HG03159 (cell line): ENCODE measurements around the gene KIF4A.
"Not testable (repeated sequence)": the region's sequence is repeated elsewhere in the genome, so short reads cannot be mapped to it uniquely, and the experiment has no call there.

Experiments
- ATAC-seq: cut with Tn5 transposase; IDR thresholded peaks from one replicate; pipeline ENCODE4 v1.9.1; 2021; ENCODE audit warnings: mild to moderate bottlenecking, moderate library complexity; ENCODE audit not compliant: unreplicated experiment

KIF4A gene

DNA sequence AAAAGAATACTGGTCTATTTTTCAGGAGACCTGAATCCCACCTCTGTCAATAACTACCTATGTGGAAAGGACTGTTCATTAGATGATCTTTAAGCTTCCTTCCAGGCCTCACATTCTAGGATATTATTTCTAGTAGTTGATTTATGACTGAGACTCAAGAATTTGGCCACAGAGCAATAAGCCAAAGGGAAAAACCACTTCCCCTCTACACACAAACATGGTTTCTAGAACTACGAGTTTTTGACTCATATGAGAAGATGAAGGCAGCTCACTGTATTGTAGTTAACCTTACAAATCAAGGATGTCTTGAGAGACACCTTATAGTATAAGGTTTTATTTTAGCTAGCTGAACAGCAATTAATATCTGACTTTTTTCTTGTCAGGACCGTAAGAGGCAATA, 96.3 kb downstream of the KIF4A start:
- ATAC-seq: no peak

DNA sequence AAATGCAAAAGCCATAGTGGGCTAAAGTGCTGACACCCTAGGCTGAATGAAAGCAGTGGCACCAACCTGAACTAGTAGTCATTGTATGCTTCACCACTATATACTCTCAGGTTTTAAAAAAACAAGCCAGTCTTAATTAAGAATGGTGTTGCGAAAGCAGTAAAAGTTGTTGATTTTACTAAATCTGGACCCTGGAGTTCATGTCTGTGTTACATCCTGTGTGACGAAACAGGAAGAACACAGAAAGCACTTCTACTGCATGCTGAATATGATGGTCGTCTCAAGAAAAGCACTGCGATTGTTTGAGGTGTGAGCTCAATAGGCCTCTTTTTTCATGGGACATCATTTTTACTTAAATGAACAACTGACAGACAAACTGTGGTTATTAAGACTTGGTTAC, 109.0 kb downstream of the KIF4A start:
- ATAC-seq: no peak

DNA sequence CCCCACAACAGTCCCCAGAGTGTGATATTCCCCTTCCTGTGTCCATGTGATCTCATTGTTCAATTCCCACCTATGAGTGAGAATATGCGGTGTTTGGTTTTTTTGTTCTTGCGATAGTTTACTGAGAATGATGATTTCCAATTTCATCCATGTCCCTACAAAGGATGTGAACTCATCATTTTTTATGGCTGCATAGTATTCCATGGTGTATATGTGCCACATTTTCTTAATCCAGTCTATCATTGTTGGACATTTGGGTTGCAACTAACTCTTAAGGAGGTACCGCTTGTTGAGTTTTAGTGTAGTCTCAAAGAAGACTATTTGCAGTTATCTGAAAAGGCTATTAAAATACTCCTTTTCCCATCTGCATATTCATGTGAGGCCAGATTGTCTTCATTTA, 110.3 kb downstream of the KIF4A start:
- not testable (repeated sequence) for ATAC-seq

DNA sequence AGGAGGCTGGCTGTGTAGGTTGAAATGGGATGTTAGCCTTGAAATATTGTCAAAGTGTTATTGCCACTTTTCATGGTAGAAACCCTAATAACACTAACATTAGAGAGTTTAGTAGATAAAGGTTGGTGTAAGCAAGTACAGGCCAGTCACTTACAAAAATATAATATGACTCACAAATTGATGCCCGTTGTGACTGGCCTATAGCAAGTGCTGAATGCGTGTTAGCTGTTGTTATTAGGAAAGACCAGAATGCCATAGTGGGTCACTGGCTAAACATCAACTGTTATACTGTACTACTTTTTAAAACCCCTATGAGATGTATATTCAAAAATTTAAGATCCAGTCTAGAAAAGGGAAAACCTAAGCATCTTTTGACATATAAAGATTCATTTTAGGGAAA, 112.8 kb downstream of the KIF4A start:
- ATAC-seq: no peak

DNA sequence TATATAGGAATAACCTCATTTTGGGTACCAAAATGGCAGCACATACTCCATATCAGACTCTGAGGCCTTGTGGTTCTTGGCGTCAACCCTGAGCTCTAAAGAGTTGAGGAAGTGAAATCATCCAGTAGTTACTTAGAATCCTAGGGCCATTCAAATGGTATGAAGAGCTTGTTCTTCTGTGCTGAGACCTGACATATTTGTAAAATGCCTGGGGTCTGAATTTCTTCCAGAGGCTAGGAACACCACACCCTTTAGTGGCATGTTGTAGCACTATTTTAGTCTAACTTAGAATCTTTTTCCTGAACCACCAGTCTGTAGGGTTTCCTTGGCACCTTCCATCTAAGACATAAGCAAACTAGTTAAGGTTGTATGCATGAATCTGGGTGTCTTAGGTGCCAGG, 115.1 kb downstream of the KIF4A start:
- no peak for ATAC-seq

DNA sequence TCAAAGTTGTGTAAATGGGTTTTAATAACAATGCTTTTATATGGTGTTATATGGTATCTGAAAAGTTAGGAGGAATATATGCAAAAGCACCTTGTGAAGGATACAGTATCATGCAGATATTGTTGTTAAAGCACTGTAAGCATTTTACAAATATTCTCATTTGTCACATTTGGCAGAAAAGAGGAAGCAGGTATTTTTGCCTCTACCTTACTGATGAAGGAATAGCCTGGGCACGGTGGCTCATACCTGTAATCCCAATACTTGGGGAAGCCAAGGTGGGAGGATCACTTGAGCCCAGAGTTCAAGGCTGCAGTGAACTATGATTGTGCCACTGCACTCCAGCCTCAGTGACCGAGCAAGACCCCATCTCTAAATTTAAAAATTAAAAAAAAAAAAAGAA, 121.0 kb downstream of the KIF4A start:
- ATAC-seq: no peak

DNA sequence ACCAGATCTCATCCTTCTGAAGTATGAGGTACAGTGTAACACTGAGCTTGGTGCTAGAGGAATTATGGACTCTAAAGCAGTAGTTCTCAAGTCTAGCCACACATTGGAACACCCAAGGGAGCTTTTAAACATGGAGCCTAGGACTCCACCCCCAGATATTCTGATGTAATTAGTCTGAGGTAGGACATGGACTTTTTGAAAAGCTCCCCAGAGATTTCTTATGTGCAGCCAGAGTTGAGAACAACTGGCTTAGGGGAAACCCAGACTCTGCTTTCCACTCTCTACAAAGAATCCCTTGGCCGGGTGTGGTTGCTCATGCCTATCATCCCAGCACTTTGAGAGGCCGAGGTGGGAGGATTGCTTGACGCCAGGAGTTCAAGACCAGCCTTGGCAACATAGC, 121.6 kb downstream of the KIF4A start:
- no peak for ATAC-seq

DNA sequence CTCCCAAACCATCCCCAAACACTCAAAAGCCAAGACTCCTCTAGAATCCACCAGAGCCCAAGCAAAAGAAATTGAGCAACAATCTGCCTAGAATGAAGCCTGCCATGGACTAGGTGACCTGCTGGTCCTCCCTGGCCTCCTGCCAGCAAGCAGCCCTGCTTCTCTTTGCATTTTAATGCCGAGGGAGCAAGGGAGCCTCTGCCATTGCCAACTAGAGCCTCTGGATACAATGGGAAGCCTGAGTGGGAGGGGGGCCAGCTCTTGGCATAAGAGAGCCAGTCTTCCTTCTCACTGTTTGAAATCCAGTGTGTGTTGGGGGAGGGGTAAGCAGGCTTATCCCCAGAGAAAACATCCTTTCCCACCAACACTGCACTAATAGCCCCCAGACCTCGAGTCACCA, 131.7 kb downstream of the KIF4A start:
- ATAC-seq: no peak

DNA sequence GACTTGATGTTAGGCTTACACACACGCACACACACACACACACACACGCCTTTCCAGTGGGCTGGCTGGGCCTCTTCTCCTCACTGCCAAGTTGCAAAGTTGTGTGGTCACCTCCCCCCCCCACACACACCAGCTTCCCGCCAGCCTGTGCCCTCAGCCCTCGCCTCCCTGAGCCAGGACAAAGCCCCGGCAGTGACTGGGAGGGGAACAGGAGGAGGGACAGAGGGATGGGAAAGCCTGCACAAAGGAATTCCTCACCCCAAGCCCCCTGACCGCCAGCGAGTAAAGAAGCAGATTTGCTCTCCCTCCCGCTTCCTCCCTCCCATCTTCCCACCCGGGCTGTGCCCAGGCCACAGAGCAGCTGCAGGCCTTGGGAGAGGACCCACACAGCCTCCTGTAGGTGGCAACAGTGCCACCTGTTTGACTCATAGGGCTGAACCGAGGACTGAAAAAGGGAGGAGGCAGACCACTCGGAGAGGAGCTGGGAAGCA, 133.0 kb downstream of the KIF4A start, which contains the start of gene GDPD2:
Gene GDPD2 (plus strand): TSS at position 464 of the 491 bp plus-strand sequence. CDS start 1,671 bp downstream, outside the sequence.
- no peak for ATAC-seq

DNA sequence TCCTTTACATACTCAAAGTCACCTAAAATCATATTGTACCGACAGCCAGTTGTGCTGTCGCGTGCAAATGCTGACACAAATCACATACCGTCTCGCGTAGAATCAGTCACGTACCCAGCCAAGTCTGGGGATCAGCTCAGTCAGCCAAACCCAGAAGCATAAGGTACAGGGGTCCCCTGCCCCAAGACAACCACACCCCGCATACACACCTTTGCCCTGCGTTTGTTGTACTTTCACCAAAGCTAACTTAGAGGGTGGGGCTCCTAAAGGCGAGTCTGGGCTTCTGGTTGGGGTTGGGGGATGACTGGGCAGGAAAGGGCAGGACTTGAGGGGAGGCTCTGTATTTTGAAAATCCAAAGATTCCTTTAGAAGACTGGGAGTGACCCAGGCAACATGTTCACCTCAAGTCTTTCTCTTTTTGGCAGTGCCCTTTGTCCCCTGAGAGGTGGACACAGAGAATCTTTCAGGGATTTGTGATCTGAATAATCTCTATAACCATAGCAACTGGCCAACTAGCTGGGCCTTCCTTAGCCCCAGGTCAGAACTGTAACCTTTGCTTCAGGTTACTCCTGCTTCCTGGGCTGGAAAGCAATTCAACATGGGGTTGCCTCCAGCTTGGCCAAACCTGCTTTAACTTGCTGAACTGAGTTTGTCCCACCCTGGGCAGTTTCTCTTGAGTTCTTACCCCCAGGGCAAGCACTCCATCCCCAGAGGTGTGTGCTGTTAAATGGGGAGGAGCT, 134.2 kb downstream of the KIF4A start:
- no peak for ATAC-seq

DNA sequence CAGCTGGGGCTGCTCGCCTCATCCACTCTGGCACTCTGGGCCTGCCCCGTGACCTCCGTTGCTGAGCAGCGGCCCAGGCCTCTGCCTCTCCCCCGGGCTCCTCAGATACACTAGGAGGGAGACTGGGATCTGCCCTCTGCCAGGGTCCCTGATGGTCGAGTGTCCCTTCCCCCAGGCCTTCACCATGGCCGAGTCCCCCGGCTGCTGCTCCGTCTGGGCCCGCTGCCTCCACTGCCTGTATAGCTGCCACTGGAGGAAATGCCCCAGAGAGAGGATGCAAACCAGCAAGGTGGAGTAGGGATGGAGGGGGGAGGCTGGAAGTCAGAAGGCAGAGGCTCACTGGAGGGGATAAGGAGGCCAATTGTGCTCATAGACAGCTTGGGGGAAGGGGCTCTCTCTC, 134.9 kb downstream of the KIF4A start:
- ATAC-seq: no peak

DNA sequence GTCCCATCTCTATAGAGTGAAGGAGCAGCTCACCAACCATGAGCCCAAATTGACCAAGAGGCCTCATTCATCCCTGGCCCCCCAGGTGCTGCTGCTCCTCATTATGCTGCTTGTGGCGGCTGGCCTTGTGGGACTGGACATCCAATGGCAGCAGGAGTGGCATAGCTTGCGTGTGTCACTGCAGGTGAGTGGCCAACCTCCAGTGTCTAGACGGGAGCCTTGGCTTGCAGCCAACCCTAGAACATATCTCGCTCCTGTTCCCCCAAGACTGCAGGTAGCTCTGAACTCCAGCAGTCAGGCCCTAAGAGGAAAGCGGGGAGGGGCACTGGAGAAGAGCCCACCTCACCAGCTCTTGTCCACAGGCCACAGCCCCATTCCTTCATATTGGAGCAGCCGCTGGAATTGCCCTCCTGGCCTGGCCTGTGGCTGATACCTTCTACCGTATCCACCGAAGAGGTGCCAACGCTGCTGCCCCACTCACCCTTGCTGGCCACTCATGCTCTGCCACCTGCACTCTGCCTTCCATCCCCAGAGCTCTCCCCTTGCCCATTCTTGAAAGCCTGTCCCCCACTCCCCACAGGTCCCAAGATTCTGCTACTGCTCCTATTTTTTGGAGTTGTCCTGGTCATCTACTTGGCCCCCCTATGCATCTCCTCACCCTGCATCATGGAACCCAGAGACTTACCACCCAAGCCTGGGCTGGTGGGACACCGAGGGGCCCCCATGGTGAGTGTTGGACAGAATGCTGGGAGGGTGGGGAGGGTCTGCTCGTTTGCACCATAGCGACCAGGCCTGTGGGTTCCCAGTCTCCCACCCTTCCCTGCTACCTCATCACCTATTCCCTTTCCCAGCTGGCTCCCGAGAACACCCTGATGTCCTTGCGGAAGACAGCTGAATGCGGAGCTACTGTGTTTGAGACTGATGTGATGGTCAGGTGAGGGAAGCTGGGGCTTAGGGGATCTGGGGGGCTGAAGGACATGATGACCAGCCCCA, 136.7 kb downstream of the KIF4A start:
- no peak for ATAC-seq

DNA sequence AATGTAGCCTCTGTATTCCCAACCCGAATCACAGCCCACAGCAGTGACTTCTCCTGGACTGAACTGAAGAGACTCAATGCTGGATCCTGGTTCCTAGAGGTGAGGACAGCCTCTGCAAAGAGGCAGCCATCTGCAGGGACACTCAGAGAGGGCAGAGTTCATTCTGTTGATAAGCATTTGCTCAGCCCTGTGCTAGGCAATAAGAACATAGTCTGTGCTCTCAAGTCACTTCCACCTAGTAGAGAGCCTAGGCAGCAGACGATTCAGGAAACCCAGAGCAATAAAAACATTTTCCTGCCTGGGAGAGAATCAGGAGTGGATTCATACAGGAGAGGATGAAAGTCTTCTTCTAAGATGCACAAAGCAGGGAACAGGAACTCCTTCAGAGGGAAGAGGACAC, 137.5 kb downstream of the KIF4A start:
- no peak for ATAC-seq

DNA sequence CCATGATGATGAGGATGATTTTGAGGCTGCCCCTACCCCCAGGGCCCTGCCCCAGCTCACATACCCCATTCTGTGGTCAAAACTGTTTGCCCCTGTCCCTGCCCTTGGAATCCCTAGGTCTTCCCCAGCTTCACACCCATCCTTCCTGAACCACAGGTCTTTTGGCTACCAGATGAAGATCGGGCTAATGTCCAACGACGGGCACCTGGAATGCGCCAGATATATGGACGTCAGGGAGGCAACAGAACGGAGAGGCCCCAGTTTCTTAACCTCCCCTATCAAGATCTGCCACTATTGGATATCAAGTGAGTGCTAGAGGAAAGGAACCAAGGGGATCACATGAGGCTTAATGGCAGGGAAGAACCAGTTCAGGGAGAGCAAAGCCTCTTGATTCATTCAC, 139.9 kb downstream of the KIF4A start:
- ATAC-seq: no peak

DNA sequence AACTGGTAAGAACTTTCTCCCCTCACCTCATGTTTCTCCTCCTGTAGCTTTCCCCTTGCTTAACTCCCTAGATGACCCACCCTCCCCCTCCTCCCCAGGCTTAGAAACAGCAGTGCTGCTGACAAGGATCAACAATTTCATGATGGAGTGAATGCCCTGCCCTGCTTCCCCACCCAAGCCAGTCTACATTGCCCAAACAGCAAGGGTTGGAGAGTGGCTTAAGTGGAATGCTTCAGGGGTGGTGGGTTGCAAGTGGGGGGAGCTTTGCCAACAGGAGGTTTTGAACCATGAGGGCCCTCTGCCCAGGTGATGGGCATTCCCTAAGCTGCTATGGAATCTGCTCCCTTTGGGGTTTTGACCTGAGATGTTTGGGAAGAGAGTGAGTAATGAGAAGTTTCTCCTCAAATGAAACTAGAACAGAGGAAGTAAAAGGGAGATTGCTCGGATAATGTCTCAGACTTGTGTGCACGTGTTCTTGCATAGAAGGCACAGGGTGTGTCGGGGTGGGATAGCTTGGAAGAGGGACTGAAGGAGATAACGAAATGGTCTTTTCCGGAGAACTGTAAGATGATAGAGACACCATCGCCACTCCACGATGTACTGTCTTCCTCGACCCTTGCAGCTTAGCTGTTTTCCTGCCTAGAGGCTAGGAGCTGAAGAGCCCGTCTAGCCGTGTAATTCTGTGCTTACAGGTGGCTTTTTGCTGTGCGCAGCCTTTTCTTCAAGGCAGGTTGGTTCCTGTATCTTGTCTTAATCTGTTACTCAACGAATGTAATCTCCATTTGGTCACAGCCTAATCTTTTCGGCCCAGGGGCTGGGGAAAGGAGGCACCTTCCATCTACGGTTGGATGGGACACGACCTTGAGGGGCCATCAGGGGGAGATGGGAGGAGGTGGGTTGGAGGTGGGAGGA, 143.3 kb downstream of the KIF4A start:
- ATAC-seq: no peak

DNA sequence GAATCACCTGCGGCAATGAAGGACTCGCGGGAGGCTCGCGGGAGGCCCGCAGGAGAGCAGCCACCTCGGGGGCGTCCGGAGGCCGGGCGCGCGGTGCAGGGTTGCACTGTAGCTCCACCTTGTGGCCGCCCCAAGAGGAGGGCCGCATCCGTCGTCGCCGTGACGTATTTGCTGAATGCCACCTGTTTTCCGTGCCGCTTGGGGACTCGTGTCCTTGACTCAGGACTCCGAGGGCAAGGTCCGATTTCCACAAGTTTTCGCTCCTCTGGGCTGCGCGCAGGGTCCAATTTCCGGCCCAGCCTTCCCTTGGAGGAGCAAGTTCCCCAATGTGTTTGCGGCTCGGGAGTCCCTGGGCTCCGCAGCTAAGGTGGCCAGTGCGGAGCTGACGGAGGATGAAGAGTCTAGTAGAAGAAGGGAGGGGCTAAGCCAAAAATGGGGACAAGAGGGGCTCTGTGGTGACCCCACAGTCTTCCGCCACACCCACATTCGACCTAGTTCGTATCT, 144.0 kb downstream of the KIF4A start:
- ATAC-seq: peak; percentile 72

DNA sequence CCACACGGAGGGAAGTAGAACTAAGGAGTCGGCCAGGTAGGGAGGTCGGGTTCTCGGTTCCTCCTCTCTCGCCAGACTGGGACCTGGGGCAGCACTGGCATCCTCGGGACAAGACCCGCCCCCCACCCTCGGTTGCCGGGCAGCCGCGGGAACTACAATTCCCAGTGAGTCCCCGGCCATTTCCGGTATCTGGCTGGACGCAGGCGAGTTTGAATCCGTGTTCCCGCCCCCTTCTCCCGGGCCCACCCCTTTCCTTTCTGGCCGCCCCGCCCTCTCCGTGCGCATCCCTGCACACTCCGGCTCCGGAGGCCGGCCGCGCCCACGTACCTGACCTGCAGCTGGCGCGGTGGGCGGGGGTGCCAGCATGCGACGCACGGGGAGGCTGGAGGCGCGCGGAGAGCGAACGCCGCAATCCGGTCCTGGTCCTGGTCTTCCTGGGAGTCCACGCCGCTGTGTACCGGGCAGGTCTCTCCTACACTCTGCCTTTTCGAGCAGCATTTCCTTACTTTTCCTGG, 144.5 kb downstream of the KIF4A start:
- ATAC-seq: peak; percentile 40

DNA sequence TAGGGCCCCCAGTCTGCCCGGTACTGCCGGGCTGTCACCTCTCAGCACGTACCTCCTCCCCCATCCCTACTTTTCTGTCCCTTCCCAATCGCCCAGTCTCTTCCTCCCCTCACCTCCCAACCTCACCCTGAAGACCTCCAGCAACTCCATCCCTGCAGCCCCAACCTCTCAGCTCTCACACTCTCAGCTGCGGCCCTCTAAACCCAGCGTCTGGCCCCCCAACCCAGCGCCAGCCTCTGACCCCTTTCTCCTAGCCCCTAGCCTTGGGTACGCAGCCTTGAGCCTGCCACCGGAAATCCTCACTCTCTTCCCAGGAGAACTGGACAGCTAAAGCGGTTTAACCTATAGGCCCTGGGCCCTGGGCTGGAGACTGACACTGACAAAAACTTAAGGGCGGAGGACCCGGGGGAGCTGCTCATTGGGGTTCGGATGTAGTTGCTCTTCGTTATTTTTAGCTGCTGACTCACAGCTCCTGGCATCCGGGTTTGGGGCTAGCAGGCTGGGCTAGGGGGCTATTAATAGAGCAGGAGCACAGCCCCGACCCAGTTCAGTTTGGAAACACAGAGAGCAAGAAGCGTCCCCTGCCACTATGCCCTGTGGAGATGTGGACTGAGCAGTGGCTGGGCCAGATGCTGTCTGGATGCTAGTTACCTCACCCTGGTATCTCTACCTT, 145.1 kb downstream of the KIF4A start:
- ATAC-seq: no peak

DNA sequence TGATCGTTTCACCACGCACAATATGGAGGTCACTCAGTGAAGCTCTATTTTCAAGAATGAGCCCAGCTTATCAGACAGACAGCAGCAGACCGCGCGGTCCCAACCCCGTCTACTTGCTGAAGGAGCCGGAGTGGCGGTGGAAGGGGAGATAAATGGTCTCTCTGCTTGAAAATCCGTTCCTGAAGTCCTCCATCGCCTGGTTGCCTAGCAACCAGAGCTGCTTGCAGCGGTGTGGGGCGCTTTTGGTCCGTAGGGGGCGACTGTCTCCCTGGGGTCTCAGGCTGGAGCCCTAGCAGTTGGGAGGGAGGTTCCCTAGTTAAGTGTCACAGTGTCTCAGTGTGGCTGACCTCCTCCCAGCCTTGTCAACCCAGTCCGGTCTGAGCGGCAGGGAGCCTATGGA, 146.4 kb downstream of the KIF4A start:
- ATAC-seq: no peak

DNA sequence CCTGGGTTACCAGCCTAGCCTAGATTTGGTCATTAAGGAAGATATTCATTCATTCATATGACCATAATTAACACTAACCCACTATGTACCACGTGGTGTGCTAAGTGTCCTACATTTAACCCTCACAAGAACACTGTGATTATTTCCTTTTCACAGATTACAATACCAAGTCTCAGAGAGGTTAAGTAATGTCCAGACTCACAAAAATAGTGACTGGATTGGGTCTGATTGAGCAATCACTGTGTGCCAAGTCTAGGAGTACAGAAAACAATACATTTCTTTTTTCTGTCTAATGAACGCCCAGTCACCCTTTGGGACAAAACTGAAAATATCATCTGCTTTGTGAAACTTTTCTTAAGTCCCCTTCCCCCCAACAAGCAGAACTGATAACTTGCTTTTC, 147.1 kb downstream of the KIF4A start:
- no peak for ATAC-seq
